GM12878 (cell line): ENCODE data around the gene TYW5. TPM values are rescaled to one million over a fixed set of nuclear protein-coding genes. Genes with fewer than 3 reads are reported as not detected.

Experiments used
- ATAC-seq: fragments of 200-7000 bp; cut with Tn5 transposase; 3 replicates; pipeline ENCODE4 v1.9.1; 2020; ENCODE audit warnings: mild to moderate bottlenecking, moderate library complexity
- BruUV-seq: library from RNA; stranded (reverse); fragments of 400-500 nt; replicated peaks from 2 replicates; lab custom pipeline; 2021; lab: Mats Ljungman, UMichigan
- CTCF ChIA-PET: fragments of 300-600 bp; sonication (Branson Sonifier 250); formaldehyde crosslinking; extraction: SDS; loops from one replicate; lab custom pipeline; 2021; ENCODE audit warnings: inconsistent platforms; lab: Yijun Ruan, JAX
- POLR2A ChIA-PET: fragments of 350-600 bp; formaldehyde crosslinking; extraction: SDS; loops from one replicate; lab custom pipeline; 2021; ENCODE audit warnings: inconsistent platforms; lab: Charles Lee
- RAD21 ChIA-PET: fragments of 300-600 bp; sonication (Branson Sonifier 250); formaldehyde crosslinking; loops from one replicate; lab custom pipeline; 2023; ENCODE audit warnings: antibody characterized with exemption; ENCODE audit not compliant: unreplicated experiment; lab: Charles Lee
- SMC1A ChIA-PET: fragments of 300-600 bp; sonication (Branson Sonifier 250); formaldehyde crosslinking; loops from one replicate; lab custom pipeline; 2023; ENCODE audit not compliant: unreplicated experiment, uncharacterized antibody; lab: Charles Lee
- DNase-seq: peaks from one replicate; pipeline ENCODE4 v3.0.0-alpha.2; 2011; ENCODE audit warnings: low read depth, low spot score
- FAIRE-seq: peaks from 3 replicates; lab custom pipeline; 2011; peaks lifted over from hg19 to GRCh38; lab: Jason Lieb, UNC
- H2AFZ ChIP-seq: 2 replicates; pipeline ENCODE4 v1.6.0; 2011; ENCODE audit warnings: low read depth, low read length, control low read depth; ENCODE audit not compliant: control insufficient read depth
- H3K27ac ChIP-seq: 2 replicates; pipeline ENCODE4 v1.5.1; 2011; ENCODE audit warnings: control low read depth; ENCODE audit not compliant: control insufficient read depth, insufficient read depth
- H3K27me3 ChIP-seq, 2 experiments: replicated peaks in 1 of 2; 2 replicates each; pipeline versions ENCODE4 v1.6.0 to v1.6.1; 2011; ENCODE audit warnings: low read length in 1 of 2; ENCODE audit not compliant: control insufficient read depth in 2 of 2, insufficient read depth in 2 of 2
- H3K36me3 ChIP-seq, 2 experiments: 2 replicates each; pipeline ENCODE4 v1.5.1; 2011; ENCODE audit warnings: low read length in 1 of 2; ENCODE audit not compliant: control insufficient read depth in 2 of 2, insufficient read depth in 2 of 2
- H3K4me1 ChIP-seq: 2 replicates; pipeline ENCODE4 v1.6.1; 2011; ENCODE audit warnings: mild to moderate bottlenecking, low read length, moderate library complexity, mixed read lengths; ENCODE audit not compliant: control insufficient read depth, insufficient read depth
- H3K4me2 ChIP-seq: 2 replicates; pipeline ENCODE4 v1.6.0; 2011; ENCODE audit warnings: control low read depth; ENCODE audit not compliant: control insufficient read depth, insufficient read depth
- H3K4me3 ChIP-seq: fragments of 200-600 bp; sonication (generic); 2 replicates; pipeline ENCODE4 v1.5.1; 2016
- H3K79me2 ChIP-seq: 2 replicates; pipeline ENCODE4 v1.6.0; 2011; ENCODE audit warnings: low read length; ENCODE audit not compliant: control insufficient read depth, insufficient read depth
- H3K9ac ChIP-seq: 2 replicates; pipeline ENCODE4 v1.8.0; 2011; ENCODE audit warnings: low read length, control low read depth, mixed read lengths; ENCODE audit not compliant: control insufficient read depth, insufficient read depth
- H3K9me3 ChIP-seq: replicated peaks from 3 replicates; pipeline ENCODE4 v1.5.1; 2011; ENCODE audit warnings: mild to moderate bottlenecking, low read length; ENCODE audit not compliant: control insufficient read depth, insufficient read depth
- H4K20me1 ChIP-seq: 2 replicates; pipeline ENCODE4 v1.6.0; 2011; ENCODE audit not compliant: control insufficient read depth, insufficient read depth
- HDAC2 ChIP-seq: fragments of 200-600 bp; sonication (generic); IDR thresholded peaks from 2 replicates; pipeline ENCODE4 v1.6.1; 2017
- KDM1A ChIP-seq: fragments of 200-600 bp; sonication (generic); IDR thresholded peaks from 2 replicates; pipeline ENCODE4 v1.6.1; 2016; ENCODE audit warnings: borderline replicate concordance
- KLF5 ChIP-seq: fragments of 450-650 bp; IDR thresholded peaks from 2 replicates; pipeline ENCODE4 v1.6.1; 2014; ENCODE audit warnings: mild to moderate bottlenecking; ENCODE audit not compliant: partially characterized antibody
- NFYA ChIP-seq: IDR thresholded peaks from 2 replicates; pipeline ENCODE4 v1.6.1; 2011; ENCODE audit warnings: low read depth, mild to moderate bottlenecking, low read length, improper control_type of control experiment, borderline replicate concordance
- POLR2AphosphoS5 ChIP-seq: IDR thresholded peaks from 2 replicates; pipeline ENCODE4 v1.6.1; 2011; ENCODE audit warnings: mild to moderate bottlenecking, low read length, inconsistent platforms
- RAD21 ChIP-seq: IDR thresholded peaks from 2 replicates; pipeline ENCODE4 v1.6.1; 2011; ENCODE audit warnings: mild to moderate bottlenecking, low read depth, low read length, moderate library complexity; ENCODE audit not compliant: insufficient read depth
- STAT1 ChIP-seq: fragments of 450-650 bp; conservative IDR thresholded peaks from 2 replicates; pipeline ENCODE4 v1.6.1; 2014; ENCODE audit warnings: antibody characterized with exemption, mild to moderate bottlenecking
- SUZ12 ChIP-seq: fragments of 200-600 bp; sonication (generic); IDR thresholded peaks from one replicate; pipeline ENCODE4 v1.6.1; 2018; ENCODE audit warnings: antibody characterized with exemption, mild to moderate bottlenecking; ENCODE audit not compliant: unreplicated experiment
- ZNF622 ChIP-seq: fragments of 450-650 bp; IDR thresholded peaks from 2 replicates; pipeline ENCODE4 v1.6.1; 2017; ENCODE audit warnings: mild to moderate bottlenecking, inconsistent platforms
- WGBS: methylation state at CpG from one replicate; pipeline ENCODE4 v1.1.6; 2016; ENCODE audit warnings: low lambda C conversion rate; ENCODE audit not compliant: insufficient replicate concordance, insufficient coverage; ENCODE audit errors: missing lambda C conversion rate; 5-methylcytosine and 5-hydroxymethylcytosine counted together
- in situ Hi-C: fragments of 300-500 bp; cut with MboI; formaldehyde crosslinking; loops from 9 replicates; pipeline ENCODE4 v1.14.3; 2018; ENCODE audit warnings: mixed read lengths
- intact Hi-C: fragments of 100-400 bp; cut with micrococcal nuclease; formaldehyde crosslinking; loops from one replicate; pipeline ENCODE4 v1.14.2; 2022; ENCODE audit not compliant: unreplicated experiment
- polyA plus RNA-seq, 11 experiments: library from polyadenylated mRNA; depleted of rRNA in 4 of 11; unstranded in 6 of 11; stranded (reverse) in 5 of 11; fragments of >200 nt; fragmentation: Nextera tagmentation in 4 of 11; fragmentation: Illumina TruSeq in 1 of 11; extraction: Ambion mirVana in 4 of 11; extraction: Trizol in 1 of 11; gene quantifications; 1 replicate in 1 of 11; 2 replicates in 10 of 11; pipeline versions ENCODE4 v1.2.1 to v1.2.3, GENCODE V29; 2011 to 2016; ENCODE audit warnings: inconsistent platforms in 2 of 11, missing spikeins in 2 of 11, low read depth in 1 of 11
- total RNA-seq, 4 experiments: library from RNA; depleted of rRNA in 3 of 4; stranded (reverse); fragments of >200 nt in 3 of 4; fragmentation: Illumina TruSeq in 1 of 4; extraction: Trizol in 1 of 4; gene quantifications; 2 replicates each; pipeline versions ENCODE4 v1.2.1 to v1.2.3, GENCODE V29; 2013 to 2021
- TF ChIP-seq, protein P1 (sequence below): fragments of 450-650 bp; IDR thresholded peaks from 2 replicates; pipeline ENCODE4 v1.6.1; 2017; ENCODE audit warnings: low read depth, mild to moderate bottlenecking, moderate library complexity
- TF ChIP-seq, protein P2 (sequence below): IDR thresholded peaks from 2 replicates; pipeline ENCODE4 v1.6.1; 2011; ENCODE audit warnings: borderline replicate concordance, low read depth, mild to moderate bottlenecking, moderate library complexity, low read length; ENCODE audit not compliant: insufficient read depth, poor library complexity, severe bottlenecking
- TF ChIP-seq, protein P3 (sequence below): fragments of 450-650 bp; IDR thresholded peaks from 2 replicates; pipeline ENCODE4 v1.6.1; 2016; ENCODE audit warnings: mild to moderate bottlenecking, moderate library complexity, borderline replicate concordance

TYW5 gene
- total and polyA plus RNA-seq, 10 of the 15 experiments (the other 5 are each of a cell fraction or from before 2014, with no cell fraction given): 4.6 to 11.8 (median 7.4) TPM

DNA sequence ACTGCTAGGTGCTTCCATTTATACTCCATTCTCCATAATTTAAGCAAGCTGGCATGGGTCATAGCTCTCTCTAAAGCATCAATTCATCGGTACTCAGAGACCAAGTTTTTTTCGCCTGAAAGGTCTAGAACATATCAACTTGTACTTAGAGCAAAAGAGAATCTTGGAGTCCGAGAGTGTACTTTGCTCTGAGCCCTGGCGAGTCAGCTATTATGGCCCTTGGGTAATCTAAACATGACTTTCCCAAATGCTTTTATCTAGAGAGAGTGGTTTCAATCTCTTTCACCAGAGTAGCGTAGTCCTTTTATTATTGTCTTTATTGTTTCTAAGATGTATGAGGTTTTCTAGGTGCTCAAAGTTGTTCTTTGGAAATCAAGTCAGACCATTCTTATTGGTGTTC is 34.5 kb upstream of the TYW5 start:
- in situ Hi-C loops (no loop called here), intact Hi-C loops (no loop called here)
- RAD21 ChIA-PET: no interaction called here
- CTCF ChIA-PET: interaction anchor here (1.0 to 1.3 kb wide), 2 partner anchors 10 to 11 kb away, joined by 3 to 5 read pairs; no protein-coding TSS in a partner anchor
- no peak overlapping the region for H3K9ac ChIP-seq
- no peaks in the 10 kb centered on the region for H3K27me3 ChIP-seq
- no peaks in the 10 kb centered on the region for H3K79me2 ChIP-seq
- WGBS: 52% methylated on average over 5 of the region's 5 CpGs
- SMC1A ChIA-PET: interaction anchor here (0.7 to 1.1 kb wide), 2 partner anchors 10 to 492 kb away, joined by 3 to 4 read pairs; no protein-coding TSS in a partner anchor
- H2AFZ ChIP-seq: no peak overlapping the region
- no TSS peak for BruUV-seq
- H4K20me1 ChIP-seq: no peaks in the 10 kb centered on the region
- no peak for ATAC-seq
- no peaks in the 10 kb centered on the region for H3K36me3 ChIP-seq
- no peaks in the 10 kb centered on the region for H3K4me1 ChIP-seq
- no peak overlapping the region for H3K4me2 ChIP-seq
- DNase-seq: no peak
- no peaks in the 10 kb centered on the region for H3K9me3 ChIP-seq
- POLR2A ChIA-PET: no interaction called here
- FAIRE-seq: no peak
- TF ChIP-seq, protein P1, sequence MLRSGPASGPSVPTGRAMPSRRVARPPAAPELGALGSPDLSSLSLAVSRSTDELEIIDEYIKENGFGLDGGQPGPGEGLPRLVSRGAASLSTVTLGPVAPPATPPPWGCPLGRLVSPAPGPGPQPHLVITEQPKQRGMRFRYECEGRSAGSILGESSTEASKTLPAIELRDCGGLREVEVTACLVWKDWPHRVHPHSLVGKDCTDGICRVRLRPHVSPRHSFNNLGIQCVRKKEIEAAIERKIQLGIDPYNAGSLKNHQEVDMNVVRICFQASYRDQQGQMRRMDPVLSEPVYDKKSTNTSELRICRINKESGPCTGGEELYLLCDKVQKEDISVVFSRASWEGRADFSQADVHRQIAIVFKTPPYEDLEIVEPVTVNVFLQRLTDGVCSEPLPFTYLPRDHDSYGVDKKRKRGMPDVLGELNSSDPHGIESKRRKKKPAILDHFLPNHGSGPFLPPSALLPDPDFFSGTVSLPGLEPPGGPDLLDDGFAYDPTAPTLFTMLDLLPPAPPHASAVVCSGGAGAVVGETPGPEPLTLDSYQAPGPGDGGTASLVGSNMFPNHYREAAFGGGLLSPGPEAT: no peak
- TF ChIP-seq POLR2AphosphoS5 (no peak), SUZ12 (no peak), ZNF622 (no peak), STAT1 (no peak), NFYA (no peak), HDAC2 (no peak), KLF5 (no peak), RAD21 (no peak), KDM1A (no peak)
- TF ChIP-seq, protein P2, sequence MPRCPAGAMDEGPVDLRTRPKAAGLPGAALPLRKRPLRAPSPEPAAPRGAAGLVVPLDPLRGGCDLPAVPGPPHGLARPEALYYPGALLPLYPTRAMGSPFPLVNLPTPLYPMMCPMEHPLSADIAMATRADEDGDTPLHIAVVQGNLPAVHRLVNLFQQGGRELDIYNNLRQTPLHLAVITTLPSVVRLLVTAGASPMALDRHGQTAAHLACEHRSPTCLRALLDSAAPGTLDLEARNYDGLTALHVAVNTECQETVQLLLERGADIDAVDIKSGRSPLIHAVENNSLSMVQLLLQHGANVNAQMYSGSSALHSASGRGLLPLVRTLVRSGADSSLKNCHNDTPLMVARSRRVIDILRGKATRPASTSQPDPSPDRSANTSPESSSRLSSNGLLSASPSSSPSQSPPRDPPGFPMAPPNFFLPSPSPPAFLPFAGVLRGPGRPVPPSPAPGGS: no peak
- TF ChIP-seq, protein P3, sequence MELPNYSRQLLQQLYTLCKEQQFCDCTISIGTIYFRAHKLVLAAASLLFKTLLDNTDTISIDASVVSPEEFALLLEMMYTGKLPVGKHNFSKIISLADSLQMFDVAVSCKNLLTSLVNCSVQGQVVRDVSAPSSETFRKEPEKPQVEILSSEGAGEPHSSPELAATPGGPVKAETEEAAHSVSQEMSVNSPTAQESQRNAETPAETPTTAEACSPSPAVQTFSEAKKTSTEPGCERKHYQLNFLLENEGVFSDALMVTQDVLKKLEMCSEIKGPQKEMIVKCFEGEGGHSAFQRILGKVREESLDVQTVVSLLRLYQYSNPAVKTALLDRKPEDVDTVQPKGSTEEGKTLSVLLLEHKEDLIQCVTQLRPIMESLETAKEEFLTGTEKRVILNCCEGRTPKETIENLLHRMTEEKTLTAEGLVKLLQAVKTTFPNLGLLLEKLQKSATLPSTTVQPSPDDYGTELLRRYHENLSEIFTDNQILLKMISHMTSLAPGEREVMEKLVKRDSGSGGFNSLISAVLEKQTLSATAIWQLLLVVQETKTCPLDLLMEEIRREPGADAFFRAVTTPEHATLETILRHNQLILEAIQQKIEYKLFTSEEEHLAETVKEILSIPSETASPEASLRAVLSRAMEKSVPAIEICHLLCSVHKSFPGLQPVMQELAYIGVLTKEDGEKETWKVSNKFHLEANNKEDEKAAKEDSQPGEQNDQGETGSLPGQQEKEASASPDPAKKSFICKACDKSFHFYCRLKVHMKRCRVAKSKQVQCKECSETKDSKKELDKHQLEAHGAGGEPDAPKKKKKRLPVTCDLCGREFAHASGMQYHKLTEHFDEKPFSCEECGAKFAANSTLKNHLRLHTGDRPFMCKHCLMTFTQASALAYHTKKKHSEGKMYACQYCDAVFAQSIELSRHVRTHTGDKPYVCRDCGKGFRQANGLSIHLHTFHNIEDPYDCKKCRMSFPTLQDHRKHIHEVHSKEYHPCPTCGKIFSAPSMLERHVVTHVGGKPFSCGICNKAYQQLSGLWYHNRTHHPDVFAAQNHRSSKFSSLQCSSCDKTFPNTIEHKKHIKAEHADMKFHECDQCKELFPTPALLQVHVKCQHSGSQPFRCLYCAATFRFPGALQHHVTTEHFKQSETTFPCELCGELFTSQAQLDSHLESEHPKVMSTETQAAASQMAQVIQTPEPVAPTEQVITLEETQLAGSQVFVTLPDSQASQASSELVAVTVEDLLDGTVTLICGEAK: no peak
- H3K4me3 ChIP-seq: no peak overlapping the region
- H3K27ac ChIP-seq: no peak overlapping the region
